NCI-H1930 (cell line): ENCODE data around the gene TNFRSF17.

Experiments used
- DNase-seq, 2 experiments: peaks; one replicate each; lab custom pipeline; 2025; lab: John Stamatoyannopoulos, UW

Gene TNFRSF17

GRCh38 chr16:12002447-12003006 lies 37.5 kb downstream of the TNFRSF17 start:
- DNase-seq = no peak

- no peak for DNase-seq
Measured at GRCh38 chr16:12006637-12007036, 41.6 kb downstream of the TNFRSF17 start.

GRCh38 chr16:12009462-12009861 lies 44.5 kb downstream of the TNFRSF17 start:
- no peak for DNase-seq

- DNase-seq = no peak
Measured at GRCh38 chr16:12009922-12010321, 44.9 kb downstream of the TNFRSF17 start.

- DNase-seq = no peak
Measured at GRCh38 chr16:12010388-12011251, 45.6 kb downstream of the TNFRSF17 start.

GRCh38 chr16:12011565-12011964 lies 46.6 kb downstream of the TNFRSF17 start:
- no peak for DNase-seq

- DNase-seq = no peak
Measured at GRCh38 chr16:12016291-12016947, 51.4 kb downstream of the TNFRSF17 start.

GRCh38 chr16:12017558-12017957 lies 52.5 kb downstream of the TNFRSF17 start:
- DNase-seq = no peak
